Skeletal muscle tissue (tissue), 4 donors: ENCODE measurements around the gene TUBB1. TPM values are rescaled to one million over a fixed set of nuclear protein-coding genes. Genes with fewer than 3 reads are reported as not detected.

Experiments
- H3K27ac ChIP-seq: one replicate; pipeline ENCODE4 v1.7.0; 2013; ENCODE audit warnings: mild to moderate bottlenecking, low read depth, low read length, inconsistent platforms
- H3K27me3 ChIP-seq, 3 donors: one replicate each; pipeline ENCODE4 v1.7.0; 2013; ENCODE audit warnings: low read length in 3 of 3; ENCODE audit not compliant: control insufficient read depth in 3 of 3, insufficient read depth in 3 of 3
- H3K36me3 ChIP-seq, 3 donors: one replicate each; pipeline ENCODE4 v1.7.0; 2013; ENCODE audit warnings: low read length in 3 of 3; ENCODE audit not compliant: control insufficient read depth in 3 of 3, insufficient read depth in 3 of 3
- H3K4me1 ChIP-seq, 3 donors: one replicate each; pipeline ENCODE4 v1.7.0; 2013; ENCODE audit warnings: low read length in 3 of 3, mild to moderate bottlenecking in 3 of 3; ENCODE audit not compliant: control insufficient read depth in 3 of 3, insufficient read depth in 3 of 3
- H3K4me3 ChIP-seq, 3 donors: one replicate each; pipeline ENCODE4 v1.7.0; 2013; ENCODE audit warnings: low read length in 3 of 3
- H3K9ac ChIP-seq, 3 donors: one replicate each; pipeline ENCODE4 v1.7.0; 2013; ENCODE audit warnings: low read length in 3 of 3, mild to moderate bottlenecking in 3 of 3, moderate library complexity in 2 of 3, low read depth in 1 of 3
- H3K9me3 ChIP-seq, 3 donors: one replicate each; pipeline ENCODE4 v1.7.0; 2013; ENCODE audit warnings: low read length in 3 of 3; ENCODE audit not compliant: control insufficient read depth in 3 of 3
- total RNA-seq: library from RNA; depleted of rRNA; stranded (reverse); fragments of >200 nt; gene quantifications from one replicate; pipeline ENCODE4 v1.2.3, GENCODE V29; 2014
- donor health status: Osteomylitis.

TUBB1 gene
- total RNA-seq, 1 donor from 2014 or later, result 1.0 TPM

- no peaks in the 10 kb centered on the region for H3K27me3 ChIP-seq
- no peak overlapping the region for H3K27ac ChIP-seq
- peaks cover 0 to 4% (median 0%) of the 10 kb centered on the region in 3 donors for H3K4me1 ChIP-seq
- no peak overlapping the region for H3K4me3 ChIP-seq
- H3K9ac ChIP-seq, result no peak overlapping the region
- H3K9me3 ChIP-seq, result no peaks in the 10 kb centered on the region
- H3K36me3 ChIP-seq, result no peaks in the 10 kb centered on the region
Measured at GRCh38 chr20:59016795-59017492, 2.3 kb upstream of the TUBB1 start.

DNA sequence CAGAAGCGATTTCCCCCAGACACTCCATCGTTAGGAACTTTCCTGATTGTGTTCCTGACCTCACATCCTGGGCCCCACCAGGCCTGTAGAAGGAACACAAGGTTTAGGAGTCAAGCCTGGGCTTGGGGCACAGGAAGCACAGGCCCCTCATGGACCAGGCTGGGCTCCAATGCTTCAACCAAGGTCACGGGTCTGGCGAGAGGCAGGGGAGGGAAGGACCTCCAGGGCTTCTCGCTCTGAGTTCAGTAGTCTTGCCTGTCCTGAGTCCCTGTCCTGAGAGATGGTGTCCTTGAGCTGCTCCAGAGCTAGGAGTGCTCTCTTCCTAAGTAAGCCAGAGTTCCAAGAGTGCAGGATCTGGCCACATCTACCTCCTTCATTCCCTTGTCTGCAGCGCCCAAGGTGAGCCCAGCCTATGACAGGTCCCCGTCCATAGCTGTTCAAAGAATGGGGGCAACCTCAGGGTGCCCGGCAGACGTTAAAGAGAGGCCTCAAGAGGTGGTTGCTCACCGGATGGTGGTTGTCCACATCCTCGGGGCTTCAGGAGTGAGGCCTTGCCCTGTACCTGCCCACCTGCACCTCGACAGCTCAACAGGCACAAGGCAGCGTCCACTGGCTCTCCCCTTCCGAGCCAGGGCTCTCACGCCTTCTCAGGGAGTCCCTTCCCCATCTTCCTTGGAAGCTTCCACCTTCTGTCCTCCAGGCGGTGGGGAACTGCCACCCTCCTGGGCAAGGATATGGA lies 1.6 kb upstream of the TUBB1 start:
- no peak overlapping the region for H3K4me3 ChIP-seq
- H3K9me3 ChIP-seq, result no peaks in the 10 kb centered on the region
- H3K36me3 ChIP-seq, result peaks cover 1 to 2% (median 2%) of the 10 kb centered on the region in 3 donors
- H3K27ac ChIP-seq, result no peak overlapping the region
- no peaks in the 10 kb centered on the region for H3K27me3 ChIP-seq
- H3K9ac ChIP-seq, result no peak overlapping the region
- H3K4me1 ChIP-seq, result peaks cover 0 to 4% (median 0%) of the 10 kb centered on the region in 3 donors

DNA sequence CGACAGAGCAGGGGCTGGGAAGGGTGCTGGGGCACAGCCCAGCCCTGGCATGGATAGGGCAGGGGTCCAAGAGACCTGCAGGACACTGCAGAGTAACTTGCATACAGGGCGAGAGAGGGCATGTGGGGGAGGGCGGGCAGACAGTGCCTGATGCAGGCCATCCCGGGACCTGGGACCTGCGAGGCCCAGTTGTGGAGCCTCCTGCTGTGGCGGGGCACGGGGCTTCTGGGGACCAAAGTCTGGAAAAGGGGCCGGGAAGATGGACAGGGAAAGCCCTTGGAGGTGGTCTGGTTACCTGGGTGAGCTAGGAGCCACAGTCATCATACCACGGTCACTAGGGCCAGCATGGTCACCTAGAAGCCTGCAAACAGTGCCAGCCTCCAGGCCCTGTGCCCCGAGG lies 412 bp upstream of the TUBB1 start:
- H3K27me3 ChIP-seq, result no peaks in the 10 kb centered on the region
- H3K36me3 ChIP-seq, result peaks cover 8 to 13% (median 11%) of the 10 kb centered on the region in 3 donors
- H3K27ac ChIP-seq, result no peak overlapping the region
- H3K9ac ChIP-seq, result no peak overlapping the region
- H3K4me3 ChIP-seq, result no peak overlapping the region
- peaks cover 0 to 4% (median 0%) of the 10 kb centered on the region in 3 donors for H3K4me1 ChIP-seq
- H3K9me3 ChIP-seq, result no peaks in the 10 kb centered on the region

DNA sequence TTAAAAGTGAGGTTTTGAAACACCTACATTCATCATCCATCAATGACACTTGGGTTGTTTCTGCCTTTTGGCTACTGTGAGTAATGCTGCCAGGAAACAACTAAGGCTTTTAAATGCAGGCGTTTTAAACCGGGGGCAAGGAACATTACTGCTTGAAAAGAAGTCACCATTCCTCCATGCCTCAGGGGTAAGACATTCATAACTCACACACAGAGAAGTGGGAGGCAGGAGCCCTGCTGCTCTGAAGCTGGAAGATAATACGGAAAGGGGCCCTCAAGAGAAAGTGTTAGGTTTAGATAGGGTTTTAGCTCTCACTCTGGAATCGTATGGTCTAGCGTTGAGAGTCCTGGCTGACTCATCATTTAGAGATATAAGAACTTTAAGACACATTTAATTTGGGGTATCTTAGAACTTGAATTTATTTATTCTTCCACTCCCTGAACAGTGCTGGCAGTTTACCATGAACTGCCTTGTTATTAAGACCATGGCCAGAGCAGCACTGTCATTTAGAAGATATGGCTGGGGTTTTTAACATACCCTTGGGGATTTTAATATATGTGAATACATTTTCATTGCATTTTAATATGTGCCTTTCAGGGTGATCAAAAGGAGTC lies 1.8 kb downstream of the TUBB1 start:
- Histone ChIP-seq H3K9ac (no peak overlapping the region), H3K9me3 (no peaks in the 10 kb centered on the region), H3K4me3 (no peak overlapping the region), H3K27ac (no peak overlapping the region), H3K36me3 (peaks cover 26 to 33% (median 29%) of the 10 kb centered on the region in 3 donors), H3K4me1 (peaks cover 4 to 12% (median 6%) of the 10 kb centered on the region in 3 donors), H3K27me3 (no peaks in the 10 kb centered on the region)

GRCh38 chr20:59022754-59023153 lies 3.5 kb downstream of the TUBB1 start:
- no peaks in the 10 kb centered on the region for H3K9me3 ChIP-seq
- peaks cover 29 to 42% (median 38%) of the 10 kb centered on the region in 3 donors for H3K36me3 ChIP-seq
- H3K4me3 ChIP-seq, result no peak overlapping the region
- no peaks in the 10 kb centered on the region for H3K27me3 ChIP-seq
- H3K9ac ChIP-seq, result no peak overlapping the region
- no peak overlapping the region for H3K27ac ChIP-seq
- H3K4me1 ChIP-seq, result peaks cover 0 to 16% (median 8%) of the 10 kb centered on the region in 3 donors

DNA sequence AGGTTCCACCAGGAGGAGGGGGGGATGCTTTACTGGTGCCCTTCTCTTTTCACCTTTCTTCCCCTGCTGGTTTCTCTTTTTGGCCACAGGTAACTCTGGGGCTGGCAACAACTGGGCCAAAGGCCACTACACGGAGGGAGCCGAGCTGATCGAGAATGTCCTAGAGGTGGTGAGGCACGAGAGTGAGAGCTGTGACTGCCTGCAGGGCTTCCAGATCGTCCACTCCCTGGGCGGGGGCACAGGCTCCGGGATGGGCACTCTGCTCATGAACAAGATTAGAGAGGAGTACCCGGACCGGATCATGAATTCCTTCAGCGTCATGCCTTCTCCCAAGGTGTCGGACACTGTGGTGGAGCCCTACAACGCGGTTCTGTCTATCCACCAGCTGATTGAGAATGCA lies 4.4 kb downstream of the TUBB1 start:
- no peak overlapping the region for H3K9ac ChIP-seq
- no peak overlapping the region for H3K27ac ChIP-seq
- H3K36me3 ChIP-seq, result peaks cover 29 to 46% (median 44%) of the 10 kb centered on the region in 3 donors

GRCh38 chr20:59024111-59024530 lies 4.9 kb downstream of the TUBB1 start:
- Histone ChIP-seq H3K9me3 (no peaks in the 10 kb centered on the region), H3K36me3 (peaks cover 29 to 51% (median 49%) of the 10 kb centered on the region in 3 donors), H3K9ac (no peak overlapping the region), H3K27ac (no peak overlapping the region), H3K4me1 (peaks cover 5 to 21% (median 14%) of the 10 kb centered on the region in 3 donors), H3K4me3 (no peak overlapping the region), H3K27me3 (no peaks in the 10 kb centered on the region)

More for the DNA sequence above, 4.4 kb downstream of the TUBB1 start:
- Histone ChIP-seq H3K9me3 (no peaks in the 10 kb centered on the region), H3K27me3 (no peaks in the 10 kb centered on the region), H3K4me3 (no peak overlapping the region), H3K4me1 (peaks cover 0 to 16% (median 10%) of the 10 kb centered on the region in 3 donors)

- Histone ChIP-seq H3K27me3 (no peaks in the 10 kb centered on the region), H3K27ac (no peak overlapping the region), H3K4me1 (peaks cover 9 to 27% (median 20%) of the 10 kb centered on the region in 3 donors), H3K9me3 (no peaks in the 10 kb centered on the region), H3K4me3 (no peak overlapping the region), H3K9ac (no peak overlapping the region), H3K36me3 (peaks cover 32 to 60% (median 51%) of the 10 kb centered on the region in 3 donors)
Measured at GRCh38 chr20:59025086-59025485, 5.9 kb downstream of the TUBB1 start.

- Histone ChIP-seq H3K27ac (no peak overlapping the region), H3K4me1 (peaks cover 12 to 30% (median 23%) of the 10 kb centered on the region in 3 donors), H3K36me3 (peaks cover 32 to 63% (median 54%) of the 10 kb centered on the region in 3 donors), H3K27me3 (no peaks in the 10 kb centered on the region), H3K4me3 (no peak overlapping the region), H3K9me3 (no peaks in the 10 kb centered on the region), H3K9ac (peak overlapping the region in 1 of 3 donors; percentile 24)
Measured at GRCh38 chr20:59025511-59025910, 6.3 kb downstream of the TUBB1 start.
